ENCODE measurements around the gene MTURN.

MTURN gene

GRCh38 chr7:30191809-30192208 lies 57.0 kb downstream of the MTURN start:
- DNase-seq, result no peak
- in situ Hi-C loops (cut with MboI; ENCODE audit: low pct_unique_long_range_greater_than_20kb, low sequenced_read_pairs), result no loop called here

GRCh38 chr7:30193336-30193943 lies 58.7 kb downstream of the MTURN start:
- in situ Hi-C loops (cut with MboI; ENCODE audit: low pct_unique_long_range_greater_than_20kb, low sequenced_read_pairs), result no loop called here
- DNase-seq, result no peak

GRCh38 chr7:30196408-30196807 lies 61.6 kb downstream of the MTURN start:
- peak; percentile 12 for DNase-seq
- in situ Hi-C loops (cut with MboI; ENCODE audit: low pct_unique_long_range_greater_than_20kb, low sequenced_read_pairs), result no loop called here

- in situ Hi-C loops (cut with MboI; ENCODE audit: low pct_unique_long_range_greater_than_20kb, low sequenced_read_pairs), result no loop called here
Measured at GRCh38 chr7:30197438-30197837, 62.7 kb downstream of the MTURN start.

GRCh38 chr7:30199271-30199670 lies 64.5 kb downstream of the MTURN start:
- in situ Hi-C loops (cut with MboI; ENCODE audit: low pct_unique_long_range_greater_than_20kb, low sequenced_read_pairs), result no loop called here

More at GRCh38 chr7:30197438-30197837, 62.7 kb downstream of the MTURN start:
- no peak for DNase-seq

GRCh38 chr7:30200591-30200990 lies 65.8 kb downstream of the MTURN start:
- no peak for DNase-seq
- in situ Hi-C loops (cut with MboI; ENCODE audit: low pct_unique_long_range_greater_than_20kb, low sequenced_read_pairs), result no loop called here

More at GRCh38 chr7:30199271-30199670, 64.5 kb downstream of the MTURN start:
- no peak for DNase-seq

GRCh38 chr7:30201161-30201666 lies 66.4 kb downstream of the MTURN start:
- in situ Hi-C loops (cut with MboI; ENCODE audit: low pct_unique_long_range_greater_than_20kb, low sequenced_read_pairs), result no loop called here
- no peak for DNase-seq

GRCh38 chr7:30201921-30202320 lies 67.1 kb downstream of the MTURN start:
- DNase-seq, result no peak
- in situ Hi-C loops (cut with MboI; ENCODE audit: low pct_unique_long_range_greater_than_20kb, low sequenced_read_pairs), result no loop called here

- in situ Hi-C loops (cut with MboI; ENCODE audit: low pct_unique_long_range_greater_than_20kb, low sequenced_read_pairs), result no loop called here
- DNase-seq, result no peak
Measured at GRCh38 chr7:30202671-30203070, 67.9 kb downstream of the MTURN start.

- no peak for DNase-seq
- in situ Hi-C loops (cut with MboI; ENCODE audit: low pct_unique_long_range_greater_than_20kb, low sequenced_read_pairs), result no loop called here
Measured at GRCh38 chr7:30206491-30206890, 71.7 kb downstream of the MTURN start.

GRCh38 chr7:30206942-30207341 lies 72.2 kb downstream of the MTURN start:
- in situ Hi-C loops (cut with MboI; ENCODE audit: low pct_unique_long_range_greater_than_20kb, low sequenced_read_pairs), result no loop called here

GRCh38 chr7:30207376-30207775 lies 72.6 kb downstream of the MTURN start:
- in situ Hi-C loops (cut with MboI; ENCODE audit: low pct_unique_long_range_greater_than_20kb, low sequenced_read_pairs), result no loop called here
- no peak for DNase-seq

More at GRCh38 chr7:30206942-30207341, 72.2 kb downstream of the MTURN start:
- DNase-seq, result no peak

GRCh38 chr7:30209951-30210350 lies 75.2 kb downstream of the MTURN start:
- DNase-seq, result no peak
- in situ Hi-C loops (cut with MboI; ENCODE audit: low pct_unique_long_range_greater_than_20kb, low sequenced_read_pairs), result no loop called here
